ENCODE data around the gene UNC5A.
"Not testable (repeated sequence)": the region's sequence is repeated elsewhere in the genome, so short reads cannot be mapped to it uniquely, and the experiment has no call there.

Gene UNC5A

DNA sequence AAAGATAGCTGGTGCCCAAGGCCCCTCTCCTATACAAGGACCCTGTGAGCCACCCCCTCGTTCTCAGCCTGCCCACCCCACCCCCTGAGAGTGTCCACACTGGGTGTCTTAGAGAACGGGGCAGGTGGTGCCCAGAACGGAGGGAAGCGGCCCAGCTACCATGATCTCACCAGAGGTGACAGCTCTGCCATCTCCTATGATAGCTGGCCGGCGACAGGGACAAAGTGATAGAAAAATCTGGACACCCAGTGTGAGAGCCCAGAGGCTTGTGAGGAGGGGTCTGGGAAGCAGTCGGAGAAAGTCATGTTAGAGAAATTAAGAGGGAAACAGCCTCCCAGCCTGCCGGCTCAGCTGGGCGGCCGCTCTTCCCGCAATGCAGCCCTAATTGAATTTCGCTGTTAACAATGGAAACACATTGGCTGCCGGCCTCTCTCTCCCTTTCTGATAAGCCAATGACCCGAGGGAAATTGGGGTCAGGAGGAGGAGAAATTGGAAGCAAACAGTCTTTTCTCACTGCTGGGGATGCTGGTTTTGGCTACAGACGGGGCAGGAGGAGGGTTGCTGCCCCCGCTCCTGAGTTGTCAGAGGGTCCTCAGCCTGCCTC, 56.5 kb downstream of the UNC5A start:
- DNase-seq, result no peak

DNA sequence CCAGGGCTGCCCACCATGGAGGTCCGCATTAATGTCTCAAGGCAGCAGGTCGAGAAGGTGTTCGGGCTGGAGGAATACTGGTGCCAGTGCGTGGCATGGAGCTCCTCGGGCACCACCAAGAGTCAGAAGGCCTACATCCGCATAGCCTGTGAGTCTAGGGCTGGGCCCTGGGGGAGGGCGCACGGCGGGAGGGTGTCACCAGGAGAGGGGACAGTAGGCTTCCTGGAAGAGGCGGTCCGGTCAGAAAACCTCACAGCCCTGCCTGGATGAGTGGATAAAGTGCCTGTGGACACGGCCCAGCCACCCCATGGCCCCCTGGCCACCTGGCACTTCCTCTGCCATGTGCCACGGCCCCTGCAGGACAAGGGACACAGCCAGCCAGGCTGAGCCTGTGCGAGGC, 57.8 kb downstream of the UNC5A start:
- DNase-seq, result no peak

DNA sequence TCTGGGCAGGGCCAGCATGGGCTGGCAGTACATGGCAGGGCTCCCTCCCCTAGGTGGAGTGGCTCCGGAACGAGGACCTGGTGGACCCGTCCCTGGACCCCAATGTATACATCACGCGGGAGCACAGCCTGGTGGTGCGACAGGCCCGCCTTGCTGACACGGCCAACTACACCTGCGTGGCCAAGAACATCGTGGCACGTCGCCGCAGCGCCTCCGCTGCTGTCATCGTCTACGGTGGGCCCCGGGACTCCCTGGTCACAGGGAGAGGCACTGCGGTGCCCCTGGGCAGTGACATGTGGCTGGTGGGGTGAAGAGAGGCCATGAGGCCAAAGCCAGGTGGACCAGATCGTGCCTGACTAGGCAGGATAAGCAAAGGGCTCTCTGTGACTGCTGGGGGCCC, 58.4 kb downstream of the UNC5A start:
- no peak for DNase-seq

DNA sequence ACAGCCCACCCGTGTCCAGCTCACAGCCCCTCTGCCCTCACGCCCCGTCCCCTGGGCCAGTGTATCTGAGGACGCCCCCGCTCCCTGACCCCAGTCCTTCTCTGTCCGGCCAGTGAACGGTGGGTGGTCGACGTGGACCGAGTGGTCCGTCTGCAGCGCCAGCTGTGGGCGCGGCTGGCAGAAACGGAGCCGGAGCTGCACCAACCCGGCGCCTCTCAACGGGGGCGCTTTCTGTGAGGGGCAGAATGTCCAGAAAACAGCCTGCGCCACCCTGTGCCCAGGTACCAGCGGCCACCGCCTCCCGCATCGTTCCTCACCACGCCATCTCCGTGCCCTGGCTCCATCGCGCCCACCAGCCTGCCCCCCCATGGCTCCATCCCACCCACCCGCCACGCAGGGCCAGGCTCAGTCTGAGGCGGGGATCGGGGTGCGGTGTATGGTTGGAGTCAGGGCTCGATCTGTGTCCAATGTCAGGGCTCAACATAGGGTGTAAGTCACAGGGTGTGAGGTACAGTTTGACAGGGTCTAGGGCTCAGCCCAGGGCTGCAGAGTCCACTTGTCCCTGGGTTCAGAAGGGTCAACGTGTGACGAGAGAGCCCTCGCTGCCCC, 59.2 kb downstream of the UNC5A start:
- no peak for DNase-seq

DNA sequence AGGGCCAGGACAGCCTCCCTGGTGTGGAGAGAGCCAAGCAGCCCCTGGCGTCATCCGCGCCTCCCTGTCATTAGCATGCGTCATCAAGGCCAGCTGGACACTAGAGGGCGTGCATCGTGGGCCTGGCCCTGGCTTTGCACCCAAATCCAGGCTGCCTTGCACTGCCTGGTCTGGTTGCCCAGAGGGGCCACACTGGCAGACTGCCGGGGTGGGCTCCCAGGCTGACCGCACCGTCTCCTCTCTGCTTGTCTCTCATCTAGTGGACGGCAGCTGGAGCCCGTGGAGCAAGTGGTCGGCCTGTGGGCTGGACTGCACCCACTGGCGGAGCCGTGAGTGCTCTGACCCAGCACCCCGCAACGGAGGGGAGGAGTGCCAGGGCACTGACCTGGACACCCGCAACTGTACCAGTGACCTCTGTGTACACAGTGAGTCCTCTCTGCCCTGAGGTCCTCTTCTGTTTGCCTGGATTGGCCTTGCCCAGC, 59.8 kb downstream of the UNC5A start:
- DNase-seq, result no peak

DNA sequence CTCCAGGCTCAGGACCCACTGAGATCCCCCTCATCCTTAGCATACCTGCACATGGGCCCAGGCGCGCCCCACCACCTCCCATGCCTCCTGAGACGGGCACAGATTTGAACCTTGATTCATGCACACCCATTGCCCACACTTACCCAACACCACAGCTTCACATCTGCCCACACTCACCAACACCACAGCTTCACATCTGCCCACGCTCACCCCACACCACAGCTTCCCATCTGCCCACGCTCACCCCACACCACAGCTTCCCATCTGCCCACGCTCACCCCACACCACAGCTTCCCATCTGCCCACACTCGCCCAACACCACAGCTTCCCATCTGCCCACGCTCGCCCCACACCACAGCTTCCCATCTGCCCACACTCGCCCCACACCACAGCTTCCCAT, 60.3 kb downstream of the UNC5A start:
- not testable (repeated sequence) for DNase-seq

DNA sequence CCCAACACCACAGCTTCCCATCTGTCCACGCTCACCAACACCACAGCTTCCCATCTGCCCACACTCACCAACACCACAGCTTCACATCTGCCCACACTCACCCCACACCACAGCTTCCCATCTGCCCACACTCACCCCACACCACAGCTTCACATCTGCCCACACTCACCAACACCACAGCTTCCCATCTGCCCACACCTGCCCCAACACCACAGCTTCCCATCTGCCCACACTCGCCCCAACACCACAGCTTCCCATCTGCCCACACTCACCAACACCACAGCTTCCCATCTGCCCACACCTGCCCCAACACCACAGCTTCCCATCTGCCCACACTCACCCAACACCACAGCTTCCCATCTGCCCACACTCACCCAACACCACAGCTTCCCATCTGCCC, 62.2 kb downstream of the UNC5A start:
- not testable (repeated sequence) for DNase-seq

DNA sequence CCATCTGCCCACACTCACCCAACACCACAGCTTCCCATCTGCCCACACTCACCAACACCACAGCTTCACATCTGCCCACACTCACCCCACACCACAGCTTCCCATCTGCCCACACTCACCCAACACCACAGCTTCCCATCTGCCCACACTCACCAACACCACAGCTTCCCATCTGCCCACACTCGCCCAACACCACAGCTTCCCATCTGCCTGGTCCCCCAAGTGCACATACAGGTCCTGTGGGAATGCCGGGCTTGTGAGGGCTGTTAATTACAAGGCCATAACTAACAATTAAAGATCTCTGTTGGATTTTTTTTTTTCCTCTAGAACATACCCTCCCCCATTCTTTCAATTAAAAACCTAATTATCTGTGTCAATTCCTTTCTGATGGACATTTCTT, 62.7 kb downstream of the UNC5A start:
- not testable (repeated sequence) for DNase-seq

DNA sequence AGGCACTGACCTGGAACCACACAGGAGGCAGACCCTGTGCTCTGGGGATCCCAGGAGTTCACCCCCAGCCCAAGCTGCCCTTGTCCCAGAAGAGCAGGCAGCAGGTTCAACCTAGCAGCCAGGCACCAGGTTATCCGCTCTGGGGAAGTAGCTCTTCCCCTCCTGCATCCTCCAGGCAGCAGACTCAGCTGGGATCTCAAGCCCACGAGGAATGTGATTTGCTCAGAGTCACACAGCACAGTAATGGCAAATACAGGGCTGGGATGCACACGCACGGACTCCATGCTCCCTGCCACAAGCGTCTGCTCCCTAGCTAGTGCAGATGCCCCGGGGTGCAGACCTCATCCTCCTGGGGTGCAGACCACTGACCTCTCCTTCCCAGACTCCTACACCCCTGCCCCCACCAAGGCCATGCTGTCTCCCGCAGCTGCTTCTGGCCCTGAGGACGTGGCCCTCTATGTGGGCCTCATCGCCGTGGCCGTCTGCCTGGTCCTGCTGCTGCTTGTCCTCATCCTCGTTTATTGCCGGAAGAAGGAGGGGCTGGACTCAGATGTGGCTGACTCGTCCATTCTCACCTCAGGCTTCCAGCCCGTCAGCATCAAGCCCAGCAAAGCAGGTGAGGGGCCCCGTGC, 63.3 kb downstream of the UNC5A start:
- no peak for DNase-seq

DNA sequence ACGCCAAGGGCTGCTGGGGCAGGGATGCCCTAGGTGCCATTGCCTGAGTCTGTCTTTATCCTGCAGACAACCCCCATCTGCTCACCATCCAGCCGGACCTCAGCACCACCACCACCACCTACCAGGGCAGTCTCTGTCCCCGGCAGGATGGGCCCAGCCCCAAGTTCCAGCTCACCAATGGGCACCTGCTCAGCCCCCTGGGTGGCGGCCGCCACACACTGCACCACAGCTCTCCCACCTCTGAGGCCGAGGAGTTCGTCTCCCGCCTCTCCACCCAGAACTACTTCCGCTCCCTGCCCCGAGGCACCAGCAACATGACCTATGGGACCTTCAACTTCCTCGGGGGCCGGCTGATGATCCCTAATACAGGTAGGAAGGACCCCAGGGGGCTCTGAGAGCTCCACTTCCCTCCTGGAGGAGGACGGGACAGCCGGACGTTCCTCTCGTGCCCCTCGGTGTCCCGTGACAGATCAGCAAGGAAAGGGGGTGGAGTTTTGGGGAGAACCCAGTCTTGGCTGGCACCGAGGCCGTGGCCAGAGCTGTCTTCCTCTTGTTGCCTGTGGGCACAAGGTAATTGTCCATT, 63.9 kb downstream of the UNC5A start:
- DNase-seq, result no peak

DNA sequence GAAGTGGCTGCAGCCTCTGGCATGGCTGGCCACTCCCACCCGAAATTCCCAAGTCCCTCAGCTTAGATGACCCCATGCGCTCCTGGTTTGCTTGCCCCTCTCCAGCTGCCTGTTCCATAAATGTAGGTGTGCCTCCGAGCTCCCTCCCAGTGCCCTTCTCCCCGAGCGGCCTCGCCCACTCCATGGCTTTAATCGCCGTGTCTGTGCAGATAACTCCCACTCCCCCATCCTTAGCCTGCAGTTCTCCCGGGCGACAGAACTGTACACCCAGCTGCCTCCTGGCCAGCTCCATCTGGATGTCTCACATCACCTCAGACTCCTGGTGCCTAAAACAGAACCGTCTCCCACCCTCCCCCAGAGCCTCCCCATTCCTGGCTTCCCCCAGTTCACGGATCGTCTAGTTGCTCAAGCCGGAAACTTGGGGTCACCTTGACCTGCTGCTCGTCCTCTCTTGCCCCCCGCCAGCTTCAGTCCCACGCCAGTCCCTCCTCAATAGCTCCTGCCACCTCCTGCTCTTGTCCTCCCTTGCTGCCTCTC, 64.7 kb downstream of the UNC5A start:
- no peak for DNase-seq

DNA sequence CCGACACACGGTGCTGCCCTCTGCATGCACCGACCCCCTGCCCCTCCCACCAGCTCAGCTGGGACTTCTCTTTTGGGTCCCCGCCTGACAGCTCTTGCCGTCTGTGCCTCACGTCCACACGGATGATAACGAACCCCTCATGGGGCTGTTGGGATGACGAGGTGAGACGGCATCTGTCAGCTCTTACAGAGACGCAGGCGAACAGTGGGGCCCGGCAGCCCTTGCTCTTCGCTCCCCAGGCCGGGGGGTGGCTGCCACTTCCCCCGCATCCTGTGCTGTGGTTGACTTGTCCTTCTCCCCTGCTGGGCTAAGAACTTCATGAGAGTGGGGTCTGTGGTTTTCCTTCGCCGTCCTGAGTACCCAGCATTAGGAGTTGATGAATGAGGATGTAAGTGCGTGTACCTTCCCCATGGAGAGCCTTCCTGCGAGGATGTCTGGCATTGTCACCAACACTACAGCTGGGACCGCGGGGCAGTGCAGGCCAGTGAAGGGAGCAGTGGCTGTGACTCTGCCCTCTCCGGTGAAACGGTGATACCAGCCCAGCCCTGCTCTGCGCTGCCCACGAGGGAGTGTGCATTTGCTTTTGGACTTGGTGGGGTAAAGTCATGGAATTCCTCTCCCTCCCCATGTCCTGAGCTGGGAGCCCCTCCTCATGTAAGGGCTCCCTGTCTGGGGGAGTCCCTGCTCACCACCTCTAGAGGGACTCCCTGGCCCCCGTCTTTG, 65.6 kb downstream of the UNC5A start:
- DNase-seq, result no peak

DNA sequence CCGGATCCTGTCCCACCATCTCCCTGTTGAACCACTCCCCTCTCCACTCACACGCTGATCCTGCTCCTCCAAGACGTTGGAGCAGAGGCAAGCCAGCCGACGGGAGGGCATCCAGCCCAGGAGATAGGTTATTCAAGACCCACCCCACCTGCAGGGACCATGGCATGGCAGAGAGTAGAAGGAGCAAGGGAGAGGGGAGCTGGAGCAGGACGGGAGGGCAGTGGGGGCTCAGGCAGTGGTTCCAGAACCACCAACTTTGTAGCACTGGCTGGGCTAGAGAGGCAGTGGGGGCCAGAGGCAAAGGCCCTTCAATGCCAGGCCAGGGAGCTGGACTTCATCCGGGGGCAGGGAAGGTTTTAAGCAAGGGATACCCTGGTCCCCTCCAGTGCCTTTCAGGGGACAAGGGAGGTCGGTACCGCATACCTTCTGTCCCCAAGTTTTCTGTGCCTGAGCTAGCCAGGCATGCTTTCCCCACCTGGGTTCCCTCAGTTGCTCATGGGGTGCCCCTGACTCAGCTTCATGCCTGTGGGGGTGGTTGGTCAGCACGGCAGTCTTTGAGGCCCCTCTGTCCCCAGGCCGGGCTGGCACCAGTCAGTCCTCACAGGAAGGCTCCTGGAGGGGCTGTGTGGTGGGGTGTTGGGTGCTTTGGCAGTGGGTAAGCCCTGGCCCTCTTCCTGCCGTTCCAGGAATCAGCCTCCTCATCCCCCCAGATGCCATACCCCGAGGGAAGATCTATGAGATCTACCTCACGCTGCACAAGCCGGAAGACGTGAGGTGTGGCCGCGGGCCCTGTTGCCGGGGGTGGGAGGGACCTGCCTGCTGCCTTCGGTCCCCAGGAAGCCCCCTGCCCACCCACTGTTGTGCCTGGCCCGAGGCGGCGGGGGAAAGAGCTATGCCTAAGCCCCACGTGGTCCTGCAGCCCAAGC, 66.4 kb downstream of the UNC5A start:
- DNase-seq, result no peak

DNA sequence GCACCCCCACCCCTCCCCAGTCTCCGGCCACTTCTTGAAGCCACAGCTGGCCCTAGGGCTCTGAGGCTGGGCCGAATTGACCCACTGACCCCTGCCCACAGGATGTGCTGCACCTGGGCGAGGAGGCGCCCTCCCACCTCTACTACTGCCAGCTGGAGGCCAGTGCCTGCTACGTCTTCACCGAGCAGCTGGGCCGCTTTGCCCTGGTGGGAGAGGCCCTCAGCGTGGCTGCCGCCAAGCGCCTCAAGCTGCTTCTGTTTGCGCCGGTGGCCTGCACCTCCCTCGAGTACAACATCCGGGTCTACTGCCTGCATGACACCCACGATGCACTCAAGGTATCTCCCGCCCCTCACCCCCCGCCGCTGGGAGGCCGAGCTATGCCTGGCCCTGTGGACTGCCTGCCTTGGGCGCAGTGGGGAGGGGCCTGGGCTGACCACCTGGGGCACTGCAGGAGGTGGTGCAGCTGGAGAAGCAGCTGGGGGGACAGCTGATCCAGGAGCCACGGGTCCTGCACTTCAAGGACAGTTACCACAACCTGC, 67.5 kb downstream of the UNC5A start:
- no peak for DNase-seq

DNA sequence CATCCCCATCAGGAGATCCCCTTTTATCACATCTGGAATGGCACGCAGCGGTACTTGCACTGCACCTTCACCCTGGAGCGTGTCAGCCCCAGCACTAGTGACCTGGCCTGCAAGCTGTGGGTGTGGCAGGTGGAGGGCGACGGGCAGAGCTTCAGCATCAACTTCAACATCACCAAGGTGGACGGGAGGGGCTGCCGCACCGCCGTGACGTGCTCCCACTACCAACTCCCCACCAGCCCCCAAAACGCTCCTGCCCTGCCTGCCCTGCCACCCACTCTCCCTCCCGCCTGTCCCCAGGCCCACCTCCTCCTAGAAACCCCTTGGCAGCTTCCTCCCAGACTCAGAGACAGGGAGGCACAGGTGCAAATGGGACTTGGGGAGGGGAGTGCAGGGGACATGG, 68.1 kb downstream of the UNC5A start:
- no peak for DNase-seq

DNA sequence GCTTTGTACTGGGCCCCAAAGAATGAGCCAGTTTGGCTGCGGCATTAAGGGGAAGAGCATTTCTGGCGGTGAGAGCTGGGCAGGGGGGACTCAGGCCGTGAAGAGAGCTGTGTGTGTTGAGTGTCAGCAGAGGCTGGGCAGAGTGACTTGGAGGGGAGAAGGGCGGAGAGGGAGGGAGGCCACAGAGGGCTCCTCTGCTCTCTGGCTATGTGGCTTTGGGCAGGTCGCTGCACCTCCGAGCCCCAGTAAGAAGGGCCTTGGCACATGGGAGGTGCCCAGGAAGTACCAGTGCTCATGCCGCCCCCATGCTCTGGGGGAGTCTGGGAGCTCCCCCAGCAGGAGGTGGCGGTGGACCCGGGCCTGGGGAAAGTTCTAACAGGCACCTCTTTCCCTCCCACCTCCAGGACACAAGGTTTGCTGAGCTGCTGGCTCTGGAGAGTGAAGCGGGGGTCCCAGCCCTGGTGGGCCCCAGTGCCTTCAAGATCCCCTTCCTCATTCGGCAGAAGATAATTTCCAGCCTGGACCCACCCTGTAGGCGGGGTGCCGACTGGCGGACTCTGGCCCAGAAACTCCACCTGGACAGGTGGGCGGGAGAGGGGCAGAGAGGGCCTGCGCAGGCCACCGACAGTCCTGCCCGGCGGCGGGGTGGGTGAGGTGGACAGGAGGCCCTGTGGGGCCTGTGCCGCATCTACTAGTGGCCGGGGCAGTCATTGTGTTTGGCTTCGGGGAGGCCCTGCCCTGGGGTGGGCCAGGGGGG, 68.7 kb downstream of the UNC5A start:
- DNase-seq, result no peak

DNA sequence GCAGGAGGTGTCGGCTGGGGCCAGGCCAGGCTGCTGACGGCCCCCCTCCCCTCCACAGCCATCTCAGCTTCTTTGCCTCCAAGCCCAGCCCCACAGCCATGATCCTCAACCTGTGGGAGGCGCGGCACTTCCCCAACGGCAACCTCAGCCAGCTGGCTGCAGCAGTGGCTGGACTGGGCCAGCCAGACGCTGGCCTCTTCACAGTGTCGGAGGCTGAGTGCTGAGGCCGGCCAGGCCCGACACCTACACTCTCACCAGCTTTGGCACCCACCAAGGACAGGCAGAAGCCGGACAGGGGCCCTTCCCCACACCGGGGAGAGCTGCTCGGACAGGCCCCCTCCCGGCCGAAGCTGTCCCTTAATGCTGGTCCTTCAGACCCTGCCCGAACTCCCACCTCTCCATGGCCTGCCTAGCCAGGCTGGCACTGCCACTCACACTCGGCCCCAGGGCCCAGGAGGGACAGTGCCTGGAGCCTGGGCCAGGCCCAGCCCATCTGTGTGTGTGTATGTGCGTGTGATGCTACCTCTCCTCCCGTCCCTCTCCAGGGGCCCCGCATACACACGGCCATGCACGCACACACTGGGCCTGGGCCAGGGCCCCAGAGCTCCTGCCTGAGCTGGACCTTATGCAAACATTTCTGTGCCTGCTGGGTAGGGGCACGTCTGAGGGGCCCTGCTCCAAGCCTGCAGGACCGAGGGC, 69.5 kb downstream of the UNC5A start:
- DNase-seq, result no peak

DNA sequence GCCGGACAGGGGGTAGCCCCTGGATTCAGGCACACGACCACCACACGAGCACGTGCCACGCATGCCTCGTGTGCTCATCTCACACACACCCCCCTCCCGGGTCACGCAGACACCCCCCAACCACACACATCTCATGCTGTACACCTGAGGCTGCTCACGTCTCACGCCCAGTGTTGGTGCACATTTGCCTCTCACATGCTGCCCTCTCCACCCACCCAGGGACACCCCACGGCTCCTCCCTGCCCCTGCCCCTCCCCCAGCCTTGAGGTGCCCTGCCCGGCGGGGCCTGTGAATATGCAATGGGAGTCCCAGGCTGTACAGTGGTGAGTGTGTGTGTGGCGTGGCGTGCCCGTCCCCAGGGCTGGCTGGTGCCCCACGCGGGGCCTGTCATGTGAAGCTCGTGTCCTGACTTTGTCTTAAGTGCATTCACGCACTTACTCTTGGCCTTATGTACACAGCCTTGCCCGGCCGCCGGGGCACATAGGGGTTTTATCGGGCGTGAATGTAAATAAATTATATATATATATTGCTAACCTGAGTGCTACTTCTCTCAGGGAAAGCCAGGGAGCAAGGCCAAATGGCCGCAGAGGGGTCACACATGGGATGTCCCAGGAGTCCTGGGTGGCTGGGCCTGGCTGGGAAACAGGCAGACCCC, 70.1 kb downstream of the UNC5A start:
- no peak for DNase-seq

DNA sequence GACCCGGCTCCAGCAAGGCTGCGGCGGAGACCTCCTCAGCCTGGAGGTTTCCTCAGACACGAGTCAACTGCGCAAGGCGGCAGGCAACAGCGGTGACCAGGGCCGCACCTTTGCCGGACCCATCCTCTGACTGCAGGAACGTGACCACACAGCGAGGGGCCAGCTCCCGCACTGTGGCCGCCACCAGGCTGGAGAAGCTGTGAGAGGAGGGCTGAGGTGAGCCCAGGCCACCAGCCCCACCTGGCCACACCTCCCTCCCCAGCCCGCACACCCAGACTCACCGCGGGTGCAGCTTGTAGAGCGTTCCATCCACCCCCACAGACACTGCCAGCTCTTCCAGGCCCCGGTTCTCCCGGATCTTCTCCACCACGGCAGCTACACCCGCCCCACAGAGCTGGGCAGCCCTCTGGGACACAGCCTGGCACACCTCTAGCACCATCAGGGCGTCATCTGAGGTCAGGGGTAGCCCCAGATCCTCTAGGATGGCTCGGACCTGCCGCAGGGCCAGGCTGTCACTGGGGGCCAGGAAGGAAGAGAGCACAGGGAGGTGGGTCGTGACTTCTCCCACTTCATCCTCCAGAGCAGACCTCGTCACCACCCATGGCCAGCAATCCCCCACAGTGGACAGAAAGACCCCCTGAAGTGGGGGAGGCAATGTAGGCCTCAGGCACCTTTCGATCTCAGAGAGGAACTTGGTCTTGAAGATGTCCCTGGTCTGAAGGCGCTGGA, 70.8 kb downstream of the UNC5A start:
- no peak for DNase-seq

Measured in CD4-positive, alpha-beta T cell treated with Interferon gamma for 1 hour (primary cell).